Right lobe of liver (tissue), 6 donors: ENCODE results near the gene RGS16. TPM values are rescaled to one million over a fixed set of nuclear protein-coding genes. Genes with fewer than 3 reads are reported as not detected.

Experiments used
- ATAC-seq, 4 donors: fragments of 200-7000 bp; cut with Tn5 transposase; one replicate each; pipeline ENCODE4 v1.9.1; 2020; ENCODE audit warnings: mild to moderate bottlenecking in 4 of 4, moderate library complexity in 4 of 4
- DNase-seq, 3 donors: peaks; one replicate each; pipeline ENCODE4 v3.0.0-alpha.2; 2020
- H3K27ac ChIP-seq, 3 donors: fragments of 200-600 bp; one replicate each; pipeline ENCODE4 v1.8.0; 2022
- H3K27me3 ChIP-seq, 2 donors: fragments of 200-600 bp; one replicate each; pipeline ENCODE4 v1.8.0; 2022
- H3K36me3 ChIP-seq, 4 donors: fragments of 200-600 bp; sonication (generic) in 1 of 4; one replicate each; pipeline versions ENCODE4 v1.5.1 to v1.8.0; 2017 to 2022; ENCODE audit warnings: control low read depth in 1 of 4
- H3K4me1 ChIP-seq, 4 donors: fragments of 200-600 bp; sonication (generic) in 1 of 4; one replicate each; pipeline versions ENCODE4 v1.5.1 to v1.8.0; 2017 to 2022; ENCODE audit warnings: control low read depth in 1 of 4
- H3K4me3 ChIP-seq, 3 donors: fragments of 200-600 bp; one replicate each; pipeline ENCODE4 v1.8.0; 2022
- H3K9me3 ChIP-seq, 4 donors: fragments of 200-600 bp; sonication (generic) in 1 of 4; one replicate each; pipeline versions ENCODE4 v1.5.1 to v1.8.0; 2017 to 2022; ENCODE audit warnings: control low read depth in 1 of 4
- CTCF ChIP-seq, 4 donors: fragments of 200-600 bp in 3 of 4; fragments of 450-650 bp in 1 of 4; IDR thresholded peaks; one replicate each; pipeline versions ENCODE4 v1.5.1 to v1.8.0; 2016 to 2022; ENCODE audit warnings: antibody characterized with exemption in 4 of 4, mild to moderate bottlenecking in 2 of 4
- POLR2A ChIP-seq: fragments of 450-650 bp; IDR thresholded peaks from one replicate; pipeline ENCODE4 v1.6.1; 2017; ENCODE audit warnings: antibody characterized with exemption, mild to moderate bottlenecking
- WGBS: methylation state at CpG from one replicate; pipeline ENCODE4 v1.1.6; 2018; ENCODE audit warnings: low coverage, low lambda C conversion rate; ENCODE audit not compliant: insufficient coverage; ENCODE audit errors: missing lambda C conversion rate; 5-methylcytosine and 5-hydroxymethylcytosine counted together
- intact Hi-C, 2 donors: fragments of 100-400 bp; cut with DNase I; formaldehyde crosslinking; loops; one replicate each; pipeline versions ENCODE4 v1.11.2 to v1.14.1; 2022
- total RNA-seq, 6 experiments: library from RNA; depleted of rRNA in 2 of 6; stranded (reverse); fragments of >200 nt in 2 of 6; fragmentation: NEBNext Ultra II Directional in 3 of 6; extraction: Animal tissue kit (Norgen Biotek cat#: 25700) in 3 of 6; gene quantifications; one replicate each; pipeline versions ENCODE4 v1.1.0 to v1.2.4, GENCODE V29; 2016 to 2023
- donor health status: DM: no; HTN: yes; CAD: no.
- donor health status: DM: no; HTN: no; CAD: no.
- donor health status: DM: no; HTN: no; CAD: no.
- donor health status: DM: no; HTN: yes; CAD: no.
- donor health status: DM: no; HTN: yes; CAD: no.

The RGS16 gene
- total RNA-seq, 6 experiments from 2014 or later, result 0.15 to 3.4 (median 0.99) TPM

GRCh38 chr1:182598296-182598695, 5.9 kb downstream of the RGS16 start:
- 20% methylated on average over 5 of the region's 5 CpGs for WGBS
- no peaks in the 10 kb centered on the region for H3K27me3 ChIP-seq
- H3K36me3 ChIP-seq, result no peaks in the 10 kb centered on the region
- no peak overlapping the region for H3K4me3 ChIP-seq
- H3K27ac ChIP-seq, result peak overlapping the region in 1 of 3 donors; percentile 7
- ATAC-seq, result peak in 1 of 4 donors; percentile 2
- H3K4me1 ChIP-seq, result peaks cover 0 to 4% (median 0%) of the 10 kb centered on the region in 4 donors
- intact Hi-C loops, result loop anchor here (2.0 to 10.0 kb wide), 3 partner anchors 153 to 187 kb away; no protein-coding TSS in a partner anchor
- no peaks in the 10 kb centered on the region for H3K9me3 ChIP-seq
- no peak for DNase-seq
- TF ChIP-seq CTCF (IDR thresholded peaks at IDR 0.05) (no peak), POLR2A (no peak)

- WGBS, result 67% methylated on average over 3 of the region's 6 CpGs
- peaks cover 0 to 4% (median 0%) of the 10 kb centered on the region in 4 donors for H3K4me1 ChIP-seq
- TF ChIP-seq CTCF (IDR thresholded peaks at IDR 0.05) (no peak), POLR2A (no peak)
- intact Hi-C loops, result loop anchor here (5.0 to 10.0 kb wide), 2 partner anchors 152 to 185 kb away; no protein-coding TSS in a partner anchor
- DNase-seq (no peak), ATAC-seq (no peak)
- H3K27ac ChIP-seq, result no peak overlapping the region
- no peaks in the 10 kb centered on the region for H3K9me3 ChIP-seq
- H3K4me3 ChIP-seq, result no peak overlapping the region
- no peaks in the 10 kb centered on the region for H3K27me3 ChIP-seq
- no peaks in the 10 kb centered on the region for H3K36me3 ChIP-seq
These were observed 7.3 kb downstream of the RGS16 start for GRCh38 chr1:182596934-182597333.

- TF ChIP-seq CTCF (IDR thresholded peaks at IDR 0.05) (peak; percentile 84 to 91 (median 90)), POLR2A (no peak)
- no peak overlapping the region for H3K4me3 ChIP-seq
- 31% methylated on average over 4 of the region's 4 CpGs for WGBS
- no peaks in the 10 kb centered on the region for H3K36me3 ChIP-seq
- H3K9me3 ChIP-seq, result no peaks in the 10 kb centered on the region
- no peak overlapping the region for H3K27ac ChIP-seq
- ATAC-seq, result peak; percentile 88 to 92 (median 90)
- DNase-seq, result peak; percentile 64 to 71 (median 67)
- intact Hi-C loops, result loop anchor here (5.0 to 10.0 kb wide), 2 partner anchors 151 to 187 kb away; no protein-coding TSS in a partner anchor
- no peaks in the 10 kb centered on the region for H3K27me3 ChIP-seq
- no peaks in the 10 kb centered on the region for H3K4me1 ChIP-seq
These were observed 8.4 kb downstream of the RGS16 start for GRCh38 chr1:182595641-182596240.

- ATAC-seq (no peak), DNase-seq (no peak)
- H3K9me3 ChIP-seq, result no peaks in the 10 kb centered on the region
- no peaks in the 10 kb centered on the region for H3K27me3 ChIP-seq
- intact Hi-C loops, result loop anchor here in 1 of 2 donors (10.0 kb wide), 1 partner anchor 145 kb away; no protein-coding TSS in a partner anchor
- H3K36me3 ChIP-seq, result no peaks in the 10 kb centered on the region
- H3K4me3 ChIP-seq, result no peak overlapping the region
- WGBS, result 88% methylated on average over 4 of the region's 5 CpGs
- H3K27ac ChIP-seq, result no peak overlapping the region
- TF ChIP-seq POLR2A, result no peak
- TF ChIP-seq CTCF (IDR thresholded peaks at IDR 0.05), result no peak
- H3K4me1 ChIP-seq, result peaks cover 0 to 5% (median 0%) of the 10 kb centered on the region in 4 donors
These were observed 14.3 kb downstream of the RGS16 start for GRCh38 chr1:182589931-182590330.
